22Rv1 (cell line): Measurements from ENCODE around the gene GRM7.

Experiments used
- ZFX ChIP-seq: fragments of 450-650 bp; IDR thresholded peaks from 2 replicates; pipeline ENCODE4 v1.6.1; 2017; ENCODE audit warnings: antibody characterized with exemption, borderline replicate concordance
- TF ChIP-seq, protein P1 (sequence below): fragments of 450-650 bp; IDR thresholded peaks from 2 replicates; pipeline ENCODE4 v1.5.1; 2017; ENCODE audit warnings: mild to moderate bottlenecking

GRCh38 chr3:6821411-6821810 is 39.5 kb upstream of the GRM7 start:
- TF ChIP-seq, protein P1, sequence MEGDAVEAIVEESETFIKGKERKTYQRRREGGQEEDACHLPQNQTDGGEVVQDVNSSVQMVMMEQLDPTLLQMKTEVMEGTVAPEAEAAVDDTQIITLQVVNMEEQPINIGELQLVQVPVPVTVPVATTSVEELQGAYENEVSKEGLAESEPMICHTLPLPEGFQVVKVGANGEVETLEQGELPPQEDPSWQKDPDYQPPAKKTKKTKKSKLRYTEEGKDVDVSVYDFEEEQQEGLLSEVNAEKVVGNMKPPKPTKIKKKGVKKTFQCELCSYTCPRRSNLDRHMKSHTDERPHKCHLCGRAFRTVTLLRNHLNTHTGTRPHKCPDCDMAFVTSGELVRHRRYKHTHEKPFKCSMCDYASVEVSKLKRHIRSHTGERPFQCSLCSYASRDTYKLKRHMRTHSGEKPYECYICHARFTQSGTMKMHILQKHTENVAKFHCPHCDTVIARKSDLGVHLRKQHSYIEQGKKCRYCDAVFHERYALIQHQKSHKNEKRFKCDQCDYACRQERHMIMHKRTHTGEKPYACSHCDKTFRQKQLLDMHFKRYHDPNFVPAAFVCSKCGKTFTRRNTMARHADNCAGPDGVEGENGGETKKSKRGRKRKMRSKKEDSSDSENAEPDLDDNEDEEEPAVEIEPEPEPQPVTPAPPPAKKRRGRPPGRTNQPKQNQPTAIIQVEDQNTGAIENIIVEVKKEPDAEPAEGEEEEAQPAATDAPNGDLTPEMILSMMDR = no peak
- no peak for TF ChIP-seq ZFX
